22Rv1 (cell line): ENCODE results near the gene LENG9.

Source experiments
- CTCF ChIP-seq: fragments of 450-650 bp; IDR thresholded peaks from 2 replicates; pipeline ENCODE4 v1.5.1; 2017; ENCODE audit warnings: mild to moderate bottlenecking
- ZFX ChIP-seq: fragments of 450-650 bp; IDR thresholded peaks from 2 replicates; pipeline ENCODE4 v1.6.1; 2017; ENCODE audit warnings: antibody characterized with exemption, borderline replicate concordance

GRCh38 chr19:54459282-54460229, 4.0 kb downstream of the LENG9 start:
- TF ChIP-seq CTCF (no peak), ZFX (no peak)
